Measurements from ENCODE around the gene KCNG1. TPM values are rescaled to one million over a fixed set of nuclear protein-coding genes. Genes with fewer than 3 reads are reported as not detected.

The KCNG1 gene
- total and polyA plus RNA-seq, 2 of the 13 experiments (the other 11 are each of a cell fraction or from before 2014, with no cell fraction given), result not detected

GRCh38 chr20:51011479-51011878 lies 11.4 kb downstream of the KCNG1 start:
- intact Hi-C loops (cut with micrococcal nuclease; ENCODE audit: unreplicated experiment), result no loop called here
- TF ChIP-seq, protein P1, sequence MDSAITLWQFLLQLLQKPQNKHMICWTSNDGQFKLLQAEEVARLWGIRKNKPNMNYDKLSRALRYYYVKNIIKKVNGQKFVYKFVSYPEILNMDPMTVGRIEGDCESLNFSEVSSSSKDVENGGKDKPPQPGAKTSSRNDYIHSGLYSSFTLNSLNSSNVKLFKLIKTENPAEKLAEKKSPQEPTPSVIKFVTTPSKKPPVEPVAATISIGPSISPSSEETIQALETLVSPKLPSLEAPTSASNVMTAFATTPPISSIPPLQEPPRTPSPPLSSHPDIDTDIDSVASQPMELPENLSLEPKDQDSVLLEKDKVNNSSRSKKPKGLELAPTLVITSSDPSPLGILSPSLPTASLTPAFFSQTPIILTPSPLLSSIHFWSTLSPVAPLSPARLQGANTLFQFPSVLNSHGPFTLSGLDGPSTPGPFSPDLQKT (CRISPR knock-in tag; IDR thresholded peaks at IDR 0.05; ENCODE audit: borderline replicate concordance), result no peak
- TF ChIP-seq ZNF629 (CRISPR knock-in tag; conservative IDR thresholded peaks at IDR 0.05), result peak; percentile 72
- Histone ChIP-seq H3K27ac (ENCODE audit: extremely low read length, insufficient read depth, low read length) (no peak overlapping the region), H4K20me1 (ENCODE audit: insufficient read depth, low read length) (no peaks in the 10 kb centered on the region; the same call in 1 of the 2 replicates), H3K27me3 (ENCODE audit: control insufficient read depth in 1 of 2, insufficient read depth in 2 of 2, low read length in 2 of 2) (peaks cover 0 to 25% of the 10 kb centered on the region in 2 experiments; a peak in 2 of 5 replicates), H3K36me3 (replicated peaks in 1 of 2; ENCODE audit: control insufficient read depth in 1 of 2, insufficient read depth in 2 of 2, low read length in 2 of 2) (no peaks in the 10 kb centered on the region), H3K9me3 (ENCODE audit: low read length) (no peaks in the 10 kb centered on the region), H3K9ac (ENCODE audit: insufficient read depth, low read depth, low read length) (no peak overlapping the region), H3K4me1 (ENCODE audit: insufficient read depth, low read length) (no peaks in the 10 kb centered on the region), H3K4me2 (ENCODE audit: low read depth, low read length) (no peak overlapping the region), H3K79me2 (ENCODE audit: insufficient read depth, low read length) (no peaks in the 10 kb centered on the region), H2AFZ (ENCODE audit: low read length) (no peak overlapping the region), H3K4me3 (replicated peaks in 1 of 3; ENCODE audit: insufficient read depth in 1 of 3, low read depth in 2 of 3, low read length in 3 of 3) (no peak overlapping the region)
- FAIRE-seq, result no peak
- no TSS peak for BruUV-seq (replicated peaks)
- ChIA-PET CTCF (ENCODE audit: low intra/inter-chr PET ratio, low total read pairs) (no interaction called here), POLR2A (no interaction called here)
- no peak for DNase-seq (ENCODE audit: low spot score)
- ATAC-seq, result no peak
- in situ Hi-C loops (cut with HindIII; ENCODE audit: extremely low pct_ligation_motif_present, low pct_unique_long_range_greater_than_20kb), result no loop called here
- WGBS (ENCODE audit: low lambda C conversion rate), result 20% methylated on average over 4 of the region's 4 CpGs

GRCh38 chr20:51010932-51011331 lies 12.0 kb downstream of the KCNG1 start:
- intact Hi-C loops (cut with micrococcal nuclease; ENCODE audit: unreplicated experiment) (no loop called here), in situ Hi-C loops (cut with HindIII; ENCODE audit: extremely low pct_ligation_motif_present, low pct_unique_long_range_greater_than_20kb) (no loop called here)
- BruUV-seq (replicated peaks), result no TSS peak
- DNase-seq (ENCODE audit: low spot score) (no peak), ATAC-seq (no peak), FAIRE-seq (no peak)
- Histone ChIP-seq H3K36me3 (replicated peaks in 1 of 2; ENCODE audit: control insufficient read depth in 1 of 2, insufficient read depth in 2 of 2, low read length in 2 of 2) (no peaks in the 10 kb centered on the region), H3K79me2 (ENCODE audit: insufficient read depth, low read length) (no peaks in the 10 kb centered on the region), H3K4me1 (ENCODE audit: insufficient read depth, low read length) (no peaks in the 10 kb centered on the region), H4K20me1 (ENCODE audit: insufficient read depth, low read length) (no peaks in the 10 kb centered on the region; the same call in 1 of the 2 replicates), H2AFZ (ENCODE audit: low read length) (no peak overlapping the region), H3K9ac (ENCODE audit: insufficient read depth, low read depth, low read length) (no peak overlapping the region), H3K4me3 (replicated peaks in 1 of 3; ENCODE audit: insufficient read depth in 1 of 3, low read depth in 2 of 3, low read length in 3 of 3) (no peak overlapping the region), H3K27me3 (ENCODE audit: control insufficient read depth in 1 of 2, insufficient read depth in 2 of 2, low read length in 2 of 2) (peaks cover 0 to 25% of the 10 kb centered on the region in 2 experiments; a peak in 2 of 5 replicates), H3K4me2 (ENCODE audit: low read depth, low read length) (no peak overlapping the region), H3K9me3 (ENCODE audit: low read length) (no peaks in the 10 kb centered on the region), H3K27ac (ENCODE audit: extremely low read length, insufficient read depth, low read length) (no peak overlapping the region)
- TF ChIP-seq NFRKB (IDR thresholded peaks at IDR 0.05) (no peak), SP2 (CRISPR knock-in tag; IDR thresholded peaks at IDR 0.05) (no peak), ZNF501 (CRISPR knock-in tag; IDR thresholded peaks at IDR 0.05) (no peak), GFI1 (CRISPR knock-in tag; IDR thresholded peaks at IDR 0.05; ENCODE audit: borderline replicate concordance) (no peak), ARID2 (CRISPR knock-in tag; IDR thresholded peaks at IDR 0.05; ENCODE audit: borderline replicate concordance) (no peak), PLRG1 (conservative IDR thresholded peaks at IDR 0.05) (no peak), ZNF33B (CRISPR knock-in tag; IDR thresholded peaks at IDR 0.05) (no peak)
- TF ChIP-seq, protein P2, sequence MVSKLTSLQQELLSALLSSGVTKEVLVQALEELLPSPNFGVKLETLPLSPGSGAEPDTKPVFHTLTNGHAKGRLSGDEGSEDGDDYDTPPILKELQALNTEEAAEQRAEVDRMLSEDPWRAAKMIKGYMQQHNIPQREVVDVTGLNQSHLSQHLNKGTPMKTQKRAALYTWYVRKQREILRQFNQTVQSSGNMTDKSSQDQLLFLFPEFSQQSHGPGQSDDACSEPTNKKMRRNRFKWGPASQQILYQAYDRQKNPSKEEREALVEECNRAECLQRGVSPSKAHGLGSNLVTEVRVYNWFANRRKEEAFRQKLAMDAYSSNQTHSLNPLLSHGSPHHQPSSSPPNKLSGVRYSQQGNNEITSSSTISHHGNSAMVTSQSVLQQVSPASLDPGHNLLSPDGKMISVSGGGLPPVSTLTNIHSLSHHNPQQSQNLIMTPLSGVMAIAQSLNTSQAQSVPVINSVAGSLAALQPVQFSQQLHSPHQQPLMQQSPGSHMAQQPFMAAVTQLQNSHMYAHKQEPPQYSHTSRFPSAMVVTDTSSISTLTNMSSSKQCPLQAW (CRISPR knock-in tag; IDR thresholded peaks at IDR 0.05), result no peak
- WGBS (ENCODE audit: low lambda C conversion rate), result 28% methylated on average over 3 of the region's 3 CpGs
- ChIA-PET CTCF (ENCODE audit: low intra/inter-chr PET ratio, low total read pairs) (no interaction called here), POLR2A (no interaction called here)
